Stimulated activated CD8-positive, alpha-beta memory T cell treated with anti-CD3 and anti-CD28 coated beads, Interleukin-15, amount 100 ng/mL, for 48 hours (primary cell): ENCODE data around the gene PSMC3.

ENCODE experiments used
- DNase-seq, 2 donors: peaks; one replicate each; pipeline ENCODE4 v3.0.0-alpha.2; 2020; ENCODE audit warnings: low read depth in 2 of 2

The PSMC3 gene

DNA sequence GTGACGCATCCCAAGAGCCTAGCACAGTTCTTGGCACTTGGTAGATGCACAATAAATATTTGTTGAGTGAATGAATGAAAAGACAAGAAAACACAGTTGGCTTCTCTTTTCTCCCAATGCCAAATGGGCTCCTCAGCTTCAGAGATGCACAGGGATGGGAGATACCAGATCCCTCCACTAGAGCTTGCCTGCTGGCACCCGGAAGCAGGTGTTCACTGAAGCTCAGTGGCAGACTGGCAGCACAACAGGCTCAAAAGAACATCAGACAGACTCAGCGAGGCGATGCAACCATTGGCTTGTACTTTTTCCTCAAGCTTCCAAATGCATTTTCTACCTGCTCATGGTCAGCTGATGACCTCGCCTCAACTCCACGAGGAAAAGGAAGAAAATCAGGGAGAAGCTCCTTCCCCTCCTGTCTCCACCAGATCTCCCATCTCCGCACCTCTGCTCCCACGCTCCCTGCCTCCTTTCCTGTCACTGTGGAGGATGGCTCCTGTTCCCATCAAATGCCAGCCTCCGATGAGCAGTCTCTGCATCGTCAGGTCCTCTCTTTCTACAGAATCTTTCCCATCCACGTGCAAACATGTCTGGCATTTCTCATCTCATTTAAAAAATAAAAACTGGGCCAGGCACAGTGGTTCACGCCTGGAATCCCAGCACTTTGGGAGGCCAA, 16.9 kb upstream of the PSMC3 start:
- no peak for DNase-seq

DNA sequence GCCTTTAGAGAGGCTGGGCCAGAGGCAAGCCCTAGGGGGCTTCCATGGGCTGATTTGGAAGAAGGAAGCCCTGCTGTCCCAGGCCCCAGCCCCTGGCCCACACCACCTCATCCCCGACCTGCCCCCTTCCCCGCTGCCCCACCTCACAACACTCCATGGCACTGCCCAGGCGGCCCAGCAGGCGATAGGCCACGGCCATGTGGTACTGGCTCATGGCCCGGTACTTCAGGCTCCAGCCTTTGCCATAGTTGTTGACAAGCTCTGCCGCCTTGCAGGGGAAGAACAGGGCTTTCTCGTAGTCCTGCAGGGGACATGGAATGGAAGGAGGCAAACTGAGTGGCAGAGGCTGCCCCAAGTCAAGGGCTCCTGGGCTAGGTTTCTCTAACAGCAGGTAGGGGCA, 16.3 kb upstream of the PSMC3 start:
- DNase-seq = no peak

DNA sequence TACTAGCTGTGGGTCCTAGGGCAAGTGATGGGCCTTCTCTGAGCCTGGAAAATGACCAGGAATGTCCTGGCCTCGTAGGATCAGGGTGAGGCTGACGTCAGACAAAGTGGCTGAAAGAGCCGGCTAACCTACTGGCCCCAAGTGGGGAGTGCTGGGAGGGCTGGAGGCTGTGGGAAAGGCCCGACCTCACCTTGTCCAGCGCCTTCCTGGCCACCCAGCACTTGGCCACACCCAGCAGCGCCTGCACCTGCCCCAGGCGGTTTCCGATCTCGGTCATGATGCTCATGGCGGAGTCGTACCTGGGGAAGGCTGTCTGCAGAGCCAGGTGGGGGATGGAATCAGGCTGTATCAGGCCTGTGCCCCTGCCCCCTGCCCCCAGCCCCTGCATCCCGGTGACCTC, 15.2 kb upstream of the PSMC3 start:
- DNase-seq = no peak

- no peak for DNase-seq
These were observed 13.8 kb upstream of the PSMC3 start for GRCh38 chr11:47440054-47440476.

- no peak for DNase-seq
These were observed 12.5 kb upstream of the PSMC3 start for GRCh38 chr11:47438721-47439120.

- DNase-seq = no peak
These were observed 11.6 kb upstream of the PSMC3 start for GRCh38 chr11:47437746-47438418.

GRCh38 chr11:47437218-47437745, 11.0 kb upstream of the PSMC3 start:
- no peak for DNase-seq

DNA sequence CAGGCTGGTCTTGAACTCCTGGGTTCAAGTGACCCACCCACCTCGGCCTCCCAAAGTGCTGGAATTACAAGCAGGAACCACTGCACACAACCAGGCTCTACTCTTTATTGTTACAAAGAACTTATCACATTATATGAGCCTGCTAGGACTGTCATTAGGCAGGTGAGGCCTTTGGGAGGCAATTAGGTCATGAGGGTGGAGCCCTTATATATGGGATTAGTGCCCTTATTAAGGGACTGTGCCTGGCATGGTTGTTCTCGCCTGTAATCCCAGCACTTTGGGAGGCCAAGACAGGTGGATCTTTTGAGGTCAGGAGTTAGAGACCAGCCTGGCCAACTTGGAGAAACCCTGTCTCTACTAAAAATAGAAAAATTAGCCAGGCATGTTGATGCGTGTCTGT, 10.5 kb upstream of the PSMC3 start:
- no peak for DNase-seq

- DNase-seq = no peak
These were observed 9.4 kb upstream of the PSMC3 start for GRCh38 chr11:47435687-47436086.

DNA sequence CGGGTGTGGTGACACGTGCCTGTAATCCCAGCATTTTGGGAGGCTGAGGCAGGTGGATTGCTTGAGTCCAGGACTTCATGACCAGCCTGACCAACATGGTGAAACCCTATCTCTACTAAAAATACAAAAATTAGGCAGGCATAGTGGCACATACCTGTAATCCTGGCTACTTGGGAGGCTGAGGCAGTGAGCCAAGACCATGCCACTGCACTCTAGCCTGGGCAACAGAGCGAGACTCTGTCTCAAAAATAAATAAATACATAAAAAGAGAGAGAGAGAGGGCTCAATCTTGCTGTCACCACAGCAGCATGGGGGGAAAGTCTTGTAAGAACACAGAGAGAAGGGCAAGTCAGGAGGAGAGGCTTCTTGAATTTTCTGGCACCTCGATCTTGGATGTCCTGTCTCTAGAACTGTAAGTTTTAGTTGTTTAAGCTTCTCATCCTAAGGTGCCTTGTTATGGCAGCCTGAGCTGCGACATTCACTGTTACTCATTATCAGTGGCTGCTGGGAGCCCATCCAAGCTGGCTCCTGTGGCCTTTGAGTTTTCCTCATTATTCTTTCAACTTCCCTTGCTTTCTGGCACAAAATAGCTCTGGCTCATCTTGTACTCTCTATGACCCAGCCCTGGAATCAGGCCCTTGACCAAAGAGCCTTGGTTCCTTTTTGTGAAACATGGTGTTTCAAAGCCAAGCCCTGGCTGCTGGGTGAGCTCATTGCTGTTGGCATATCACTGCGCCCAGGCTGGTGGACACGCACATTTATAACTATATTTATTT, 8.0 kb upstream of the PSMC3 start:
- DNase-seq = no peak

DNA sequence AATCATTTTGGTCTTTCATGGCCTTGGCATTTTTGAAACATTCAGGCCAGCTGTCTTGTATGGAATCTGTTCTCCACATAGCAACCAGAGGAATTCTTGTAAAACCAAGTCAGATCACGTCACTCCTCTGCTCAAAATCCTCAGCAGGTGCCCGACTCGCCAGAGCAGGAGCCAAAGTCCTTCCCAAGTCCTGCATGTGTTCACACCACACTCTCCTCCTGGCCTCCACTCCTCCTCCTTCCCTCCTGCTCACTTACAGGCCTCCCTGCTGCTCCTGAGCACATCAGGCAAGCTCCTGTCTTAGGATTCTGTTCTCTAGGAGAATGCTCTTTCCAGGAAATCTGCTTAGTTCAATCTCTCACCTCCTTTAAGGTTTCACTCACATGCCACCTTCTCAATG, 6.9 kb upstream of the PSMC3 start:
- DNase-seq = no peak

DNA sequence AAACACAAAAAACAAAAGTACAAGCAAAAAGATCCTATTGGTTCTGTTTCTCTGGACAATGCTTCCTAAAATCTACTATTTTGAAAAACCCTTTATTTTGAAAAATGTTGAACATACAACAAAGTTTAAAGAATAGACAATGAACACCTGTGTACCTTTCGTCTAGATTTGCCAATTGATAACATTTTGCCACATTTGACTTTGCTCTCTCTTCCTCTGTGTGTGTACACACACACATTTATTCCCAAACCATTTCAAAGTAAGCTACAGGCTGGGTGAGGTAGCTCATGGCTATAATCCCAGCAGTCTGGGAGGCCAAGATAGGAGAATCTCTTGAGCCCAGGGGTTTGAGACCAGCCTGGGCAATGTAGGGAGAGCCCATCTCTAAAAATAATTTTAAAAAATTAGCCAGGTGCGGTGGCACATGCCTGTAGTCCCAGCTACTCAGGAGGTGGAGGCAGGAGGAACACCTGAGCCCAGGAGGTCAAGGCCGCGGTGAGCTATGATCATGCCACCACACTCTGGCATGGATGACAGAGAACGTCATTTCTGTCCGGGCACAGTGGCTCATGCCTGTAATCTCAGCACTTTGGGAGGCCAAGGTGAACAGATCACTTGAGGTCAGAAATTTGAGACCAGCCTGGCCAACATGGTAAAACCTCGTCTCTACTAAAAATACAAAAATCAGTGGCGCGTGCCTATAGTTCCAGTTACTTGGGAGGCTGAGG, 5.3 kb upstream of the PSMC3 start:
- no peak for DNase-seq

GRCh38 chr11:47430524-47430923, 4.3 kb upstream of the PSMC3 start:
- DNase-seq = no peak

GRCh38 chr11:47425611-47426010, 628 bp downstream of the PSMC3 start:
- no peak for DNase-seq

GRCh38 chr11:47418454-47419259, 7.6 kb downstream of the PSMC3 start:
- no peak for DNase-seq

- no peak for DNase-seq
These were observed 8.5 kb downstream of the PSMC3 start for GRCh38 chr11:47417712-47418111.

- DNase-seq = no peak
These were observed 10.2 kb downstream of the PSMC3 start for GRCh38 chr11:47415949-47416472.

- no peak for DNase-seq
These were observed 11.0 kb downstream of the PSMC3 start for GRCh38 chr11:47415091-47415854.

- no peak for DNase-seq
These were observed 11.6 kb downstream of the PSMC3 start for GRCh38 chr11:47414685-47415070.
